ENCODE data around the gene FOSB.
"Not testable (repeated sequence)": the region's sequence is repeated elsewhere in the genome, so short reads cannot be mapped to it uniquely, and the experiment has no call there.

Gene FOSB

GRCh38 chr19:45467456-45468158 lies at the start of gene FOSB:
Gene FOSB, plus strand, starts transcription at chr19:45467996. Its CDS starts 591 bp downstream, at chr19:45468587.
- peak; percentile 95 for DNase-seq

DNA sequence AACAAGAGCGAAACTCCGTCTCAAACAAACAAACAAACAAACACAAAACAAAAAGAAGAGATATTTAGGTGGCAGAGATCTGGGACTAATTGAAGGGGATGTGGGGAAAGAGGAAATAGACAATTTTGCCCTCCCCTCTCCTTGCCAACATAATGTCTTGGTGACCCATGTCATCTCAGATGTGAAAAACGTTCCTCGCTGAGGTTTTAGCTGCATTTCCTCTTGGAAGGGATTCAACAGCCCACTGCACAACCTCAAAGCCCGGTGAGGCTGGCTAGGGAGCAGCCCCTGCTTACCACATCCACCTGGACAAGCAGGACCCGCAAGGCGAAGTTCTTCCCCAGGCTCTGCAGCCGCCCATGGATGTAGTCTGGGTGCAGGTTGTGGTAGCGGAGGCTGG lies 49.0 kb upstream of the FOSB start:
- no peak for DNase-seq

- DNase-seq = no peak
Measured at GRCh38 chr19:45419396-45419795, 48.4 kb upstream of the FOSB start.

GRCh38 chr19:45419895-45420294 lies 47.9 kb upstream of the FOSB start:
- no peak for DNase-seq

DNA sequence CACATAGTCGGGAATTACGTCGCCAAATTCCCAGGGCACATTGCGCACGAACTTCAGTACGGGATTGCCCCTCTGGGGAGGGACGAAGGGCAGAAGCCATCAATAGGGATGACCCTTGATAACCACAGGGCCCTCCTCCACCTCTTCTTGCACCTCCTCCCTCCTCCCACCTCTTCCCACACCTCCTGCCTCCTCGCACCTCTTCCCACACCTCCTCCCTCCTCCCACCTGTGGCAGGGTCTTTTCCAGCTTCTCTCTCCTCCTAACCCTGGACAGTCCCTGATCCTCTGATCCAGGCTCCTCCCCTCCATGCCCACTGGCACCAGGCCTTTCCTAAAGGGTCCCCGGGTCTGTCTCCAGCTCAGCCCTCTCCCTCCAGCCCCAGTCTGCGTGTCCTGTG lies 47.4 kb upstream of the FOSB start:
- DNase-seq = no peak

- no peak for DNase-seq
Measured at GRCh38 chr19:45420871-45421270, 46.9 kb upstream of the FOSB start.

DNA sequence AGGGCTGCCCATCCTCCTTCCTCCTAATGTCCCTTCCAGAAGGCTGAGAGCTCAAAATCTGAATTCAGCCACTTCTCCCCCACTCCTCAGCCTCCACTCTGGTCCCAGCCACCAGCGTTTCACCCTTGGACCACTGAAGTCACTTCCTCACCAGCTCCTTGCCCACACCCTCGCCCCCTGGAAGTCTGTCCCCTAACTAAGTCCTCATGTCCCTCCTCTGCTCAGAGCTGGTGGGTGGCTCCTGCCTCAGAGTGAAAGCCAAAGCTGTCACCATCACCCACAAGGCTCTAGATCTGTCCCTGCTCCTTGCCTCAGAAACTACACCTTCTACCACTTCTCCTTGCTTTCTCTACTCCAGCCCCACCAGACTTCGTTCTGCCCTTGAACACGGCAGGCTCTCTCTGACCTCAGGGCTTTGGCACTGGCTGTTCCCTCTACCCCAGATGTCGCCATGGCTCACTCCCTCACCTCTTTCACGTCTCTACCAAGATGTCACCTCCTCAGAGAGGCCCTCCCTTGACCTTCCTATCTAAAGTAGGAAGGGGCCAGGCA lies 45.8 kb upstream of the FOSB start:
- no peak for DNase-seq

DNA sequence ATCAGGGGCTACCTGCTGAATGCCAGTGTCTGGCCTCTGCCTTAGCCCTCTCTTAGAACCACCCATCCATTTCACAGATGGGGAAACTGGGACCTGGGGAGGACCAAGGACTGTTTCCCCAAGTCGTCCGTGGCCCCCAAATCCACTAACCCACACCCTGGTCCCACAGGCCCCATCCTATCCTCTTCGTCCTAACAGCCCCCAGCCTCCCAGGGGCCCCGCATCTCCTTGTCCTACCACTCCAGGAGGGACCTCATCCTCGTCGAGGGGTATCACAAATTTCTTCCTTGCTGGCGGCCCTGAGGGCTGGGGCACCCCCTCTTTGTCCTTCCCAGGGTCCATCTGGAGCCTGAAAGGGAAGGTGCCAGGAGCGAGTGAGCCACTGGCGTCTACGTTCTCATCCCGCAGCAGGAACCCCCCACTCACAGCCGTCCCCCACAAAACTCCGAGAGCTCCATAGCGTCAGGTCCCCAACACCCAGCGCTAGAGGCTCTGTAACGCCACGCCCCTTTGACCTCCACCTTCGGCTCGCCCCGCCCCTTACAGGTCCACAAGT lies 44.7 kb upstream of the FOSB start:
- no peak for DNase-seq

DNA sequence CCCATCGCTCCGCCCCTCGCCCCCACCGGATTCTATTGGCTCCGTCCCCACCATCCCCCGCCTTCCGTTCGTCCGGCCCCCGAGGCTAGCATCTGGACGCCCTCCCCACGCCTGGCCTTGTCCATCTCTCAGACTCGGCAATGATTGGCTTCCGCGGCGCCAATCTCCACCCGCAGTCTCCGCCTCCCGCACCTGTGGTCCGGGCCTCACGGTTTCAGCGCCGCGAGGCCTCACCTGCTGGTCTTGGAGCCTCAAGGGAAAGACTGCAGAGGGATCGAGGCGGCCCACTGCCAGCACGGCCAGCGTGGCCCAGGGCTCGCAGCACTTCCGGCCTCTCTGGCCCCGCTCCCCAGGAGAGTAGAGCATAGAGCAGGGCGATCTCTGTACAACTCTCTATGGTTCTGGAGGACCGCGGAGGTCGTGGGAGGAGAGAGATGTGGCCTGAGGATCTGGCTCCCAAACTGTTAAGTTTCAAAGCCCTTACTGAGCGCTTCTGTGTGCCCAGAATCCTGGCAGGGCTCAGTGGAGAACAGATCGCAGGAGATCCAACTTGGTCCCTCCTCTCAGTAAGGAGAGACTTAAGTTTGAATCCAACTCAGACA lies 44.1 kb upstream of the FOSB start, which contains the start of gene ERCC1:
TSS of gene ERCC1 (minus strand) at position 329 of the 602 bp plus-strand sequence. CDS start 543 bp downstream, outside the sequence.
- DNase-seq = peak; percentile 97

GRCh38 chr19:45424191-45425058 lies 43.4 kb upstream of the FOSB start:
- no peak for DNase-seq

DNA sequence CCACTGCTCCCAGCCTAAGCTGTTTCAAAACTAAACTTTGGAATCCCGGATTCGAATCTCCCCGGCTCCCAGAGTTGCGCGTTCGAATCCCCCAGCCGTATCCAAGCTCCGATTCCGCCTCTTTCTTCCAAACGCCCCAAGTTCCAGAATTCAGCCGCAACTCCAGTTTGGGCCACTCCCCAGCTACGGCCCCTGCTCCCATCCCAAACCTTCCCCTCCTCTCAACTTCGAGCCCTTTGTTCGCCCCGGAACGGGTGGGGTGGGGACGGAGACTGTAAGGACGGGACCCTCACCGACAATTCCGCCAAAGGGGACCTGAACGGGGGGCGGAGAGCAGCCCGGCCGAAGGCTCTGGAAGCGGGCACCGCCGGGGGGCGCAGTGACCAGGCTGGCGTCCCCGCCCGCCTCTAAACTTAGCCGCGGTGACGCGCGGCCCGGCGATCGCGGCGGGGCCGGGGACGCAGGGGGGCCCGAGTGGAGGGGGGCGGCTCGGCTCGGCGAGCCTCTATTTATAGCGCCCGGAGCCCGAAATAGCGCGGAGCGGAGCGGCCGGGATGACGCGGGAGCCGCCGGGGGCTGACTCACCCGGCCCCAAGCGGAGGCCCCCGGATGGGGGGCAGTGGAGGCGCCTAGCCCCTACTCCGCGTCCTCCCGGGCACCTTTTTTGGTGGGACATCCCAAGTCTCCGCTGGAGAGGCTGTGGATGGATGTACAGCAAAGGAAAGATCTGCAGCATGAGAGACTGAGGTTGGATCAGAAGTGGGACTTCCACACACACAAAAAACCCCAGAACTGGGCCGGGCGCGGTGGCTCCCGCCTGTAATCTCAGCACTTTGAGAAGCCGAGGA lies 39.2 kb upstream of the FOSB start:
- DNase-seq = no peak

GRCh38 chr19:45429896-45430295 lies 37.9 kb upstream of the FOSB start:
- DNase-seq = not testable (repeated sequence)

DNA sequence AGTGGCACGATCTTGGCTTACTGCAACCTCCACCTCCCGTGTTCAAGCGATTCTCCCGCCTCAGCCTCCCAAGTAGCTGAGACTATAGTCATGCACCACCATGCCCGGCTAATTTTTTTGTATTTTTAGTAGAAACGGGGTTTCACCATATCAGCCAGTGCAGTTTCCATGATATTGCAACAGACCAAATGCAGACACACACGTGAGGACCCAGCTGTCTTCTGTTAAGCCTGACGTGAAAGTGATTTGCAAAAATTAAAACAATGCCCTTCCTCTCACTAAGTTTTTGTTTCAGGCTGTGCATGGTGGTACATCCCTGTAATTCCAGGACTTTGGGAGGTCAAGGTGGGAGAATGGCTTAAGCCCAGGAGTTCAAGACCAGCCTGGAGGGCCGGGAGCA lies 36.8 kb upstream of the FOSB start:
- DNase-seq = not testable (repeated sequence)

DNA sequence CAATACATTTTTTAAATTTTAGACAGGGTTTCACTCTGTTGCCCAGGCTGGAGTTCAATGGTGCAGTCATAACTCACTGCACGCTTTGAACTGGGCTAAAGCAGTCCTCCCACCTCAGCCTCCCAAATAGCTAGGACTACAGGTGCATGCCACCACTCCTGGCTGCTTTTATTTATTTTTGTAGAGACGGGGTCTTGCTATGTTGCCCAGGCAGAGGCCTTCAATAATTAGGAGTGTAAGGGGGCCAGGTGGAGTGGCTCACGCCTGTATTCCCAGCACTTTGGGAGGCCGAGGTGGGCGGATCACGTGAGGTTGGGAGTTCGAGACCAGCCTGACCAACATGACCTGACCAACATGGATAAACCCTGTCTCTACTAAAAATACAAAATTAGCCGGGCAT lies 35.3 kb upstream of the FOSB start:
- not testable (repeated sequence) for DNase-seq

DNA sequence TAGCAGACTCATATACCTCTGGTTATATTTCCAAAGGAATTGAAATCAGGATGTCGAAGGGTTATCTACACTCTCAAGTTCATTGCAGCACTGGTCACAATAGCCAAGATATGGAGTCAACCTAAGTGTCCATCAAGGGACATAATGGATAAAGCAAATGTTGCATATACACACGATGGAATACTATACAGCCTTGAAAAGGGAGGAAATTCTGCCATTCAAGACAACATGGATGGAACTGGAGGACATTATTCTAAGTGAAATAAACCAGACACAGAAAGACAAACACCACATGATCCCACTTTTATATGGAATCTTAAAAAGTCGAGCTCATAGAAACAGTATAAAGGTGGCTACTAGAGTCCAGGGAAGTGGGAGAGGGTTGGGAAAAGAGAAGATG lies 30.5 kb upstream of the FOSB start:
- DNase-seq = no peak

DNA sequence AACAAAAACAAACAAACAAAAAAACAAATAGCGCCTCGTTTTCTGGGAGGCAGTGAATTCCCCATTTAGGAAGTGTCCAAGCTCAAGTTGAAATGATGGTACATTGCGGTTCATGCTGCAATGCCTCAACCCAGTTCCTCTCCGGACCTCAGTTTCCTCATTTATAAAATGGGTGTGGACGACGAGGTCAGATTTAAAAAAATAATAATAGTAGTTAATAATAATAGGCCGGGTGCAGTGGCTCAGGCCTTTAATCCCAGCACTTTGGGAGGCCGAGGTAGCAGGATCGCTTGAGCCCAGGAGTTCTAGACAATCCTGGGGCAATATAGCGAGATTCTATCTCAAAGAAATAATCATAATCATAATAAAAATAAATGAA lies 28.6 kb upstream of the FOSB start:
- no peak for DNase-seq

DNA sequence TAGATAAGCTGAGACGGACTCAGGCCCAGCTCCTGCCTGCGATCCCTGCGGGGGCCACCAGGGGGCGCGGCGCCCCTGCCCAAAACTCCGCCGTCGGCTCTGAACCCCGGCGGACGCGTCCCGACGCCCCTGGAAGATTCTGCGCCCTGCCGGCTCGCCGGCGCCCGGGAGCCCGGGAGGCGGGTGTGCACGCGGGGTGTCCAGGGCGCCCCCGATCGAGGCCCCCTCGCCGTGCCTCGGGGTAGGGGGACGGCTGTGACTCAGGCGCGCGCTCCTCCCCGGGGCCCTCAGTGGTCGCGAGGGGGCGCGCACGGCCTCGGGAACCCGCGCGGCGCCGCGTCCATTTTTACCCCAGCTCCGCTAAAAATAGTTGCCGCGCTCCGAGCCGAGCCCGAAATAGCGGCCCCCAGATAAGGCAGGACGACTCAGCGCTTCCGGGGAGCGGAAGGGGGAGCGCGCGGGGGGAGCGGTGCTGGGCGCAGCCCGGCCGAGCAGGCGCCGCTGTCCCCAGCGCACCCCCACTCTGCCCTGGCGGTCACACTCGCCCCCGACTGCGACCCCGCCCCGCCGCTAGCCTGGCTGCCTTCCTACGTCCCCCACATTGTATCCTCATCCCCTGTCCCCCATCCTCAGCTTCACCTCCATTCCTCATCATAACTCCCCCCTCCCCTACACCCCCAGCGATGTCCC lies 28.1 kb upstream of the FOSB start:
- peak; percentile 69 for DNase-seq

GRCh38 chr19:45440259-45440638 lies 27.5 kb upstream of the FOSB start:
- no peak for DNase-seq

GRCh38 chr19:45440873-45441654 lies 26.7 kb upstream of the FOSB start:
- no peak for DNase-seq

DNA sequence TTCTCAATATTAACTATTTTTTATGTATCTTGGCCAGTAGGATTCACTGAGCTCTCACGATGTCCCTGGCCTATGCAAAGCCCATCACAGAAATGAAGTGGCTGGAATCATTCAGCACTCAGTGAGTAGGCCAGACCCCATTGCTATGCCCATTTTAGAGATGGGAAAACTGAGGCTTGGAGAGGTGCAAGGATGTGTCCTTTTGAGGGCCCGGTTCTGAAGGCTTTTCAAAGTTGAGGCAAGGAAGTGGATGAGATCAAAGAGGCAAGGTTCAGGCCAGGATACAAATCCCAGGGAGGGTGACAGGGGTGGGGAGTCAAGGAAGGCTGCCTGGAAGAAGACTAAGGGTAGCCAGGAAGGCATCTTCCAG lies 25.4 kb upstream of the FOSB start:
- no peak for DNase-seq

Measured in NCI-H1436 (cell line).